Kidney glomerular epithelial cell (primary cell): Measurements from ENCODE around the gene ACOX3.
"Not testable (repeated sequence)": the region's sequence is repeated elsewhere in the genome, so short reads cannot be mapped to it uniquely, and the experiment has no call there.

Experiments
- DNase-seq: peaks from one replicate; lab custom pipeline; 2025; lab: John Stamatoyannopoulos, UW

The ACOX3 gene

GRCh38 chr4:8387194-8387593 lies 53.3 kb downstream of the ACOX3 start:
- DNase-seq = no peak

- DNase-seq = no peak
Measured at GRCh38 chr4:8386731-8387130, 53.8 kb downstream of the ACOX3 start.

DNA sequence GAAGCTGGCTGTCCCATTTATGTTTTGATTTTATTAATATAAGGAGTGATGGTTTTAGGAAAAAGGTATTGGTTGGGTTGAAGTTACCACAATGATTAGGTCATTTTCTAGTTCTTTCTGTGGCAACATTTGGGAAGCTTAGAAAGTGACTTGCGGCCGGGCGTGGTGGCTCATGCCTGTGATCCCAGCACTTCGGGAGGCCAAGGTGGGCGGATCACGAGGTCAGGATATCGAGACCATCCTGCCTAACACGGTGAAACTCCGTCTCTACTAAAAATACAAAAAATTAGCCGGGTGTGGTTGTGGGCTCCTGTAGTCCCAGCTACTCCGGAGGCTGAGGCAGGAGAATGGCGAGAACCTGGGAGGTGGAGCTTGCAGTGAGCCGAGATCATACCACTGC lies 54.4 kb downstream of the ACOX3 start:
- DNase-seq = not testable (repeated sequence)

GRCh38 chr4:8385611-8386010 lies 54.9 kb downstream of the ACOX3 start:
- DNase-seq = no peak

DNA sequence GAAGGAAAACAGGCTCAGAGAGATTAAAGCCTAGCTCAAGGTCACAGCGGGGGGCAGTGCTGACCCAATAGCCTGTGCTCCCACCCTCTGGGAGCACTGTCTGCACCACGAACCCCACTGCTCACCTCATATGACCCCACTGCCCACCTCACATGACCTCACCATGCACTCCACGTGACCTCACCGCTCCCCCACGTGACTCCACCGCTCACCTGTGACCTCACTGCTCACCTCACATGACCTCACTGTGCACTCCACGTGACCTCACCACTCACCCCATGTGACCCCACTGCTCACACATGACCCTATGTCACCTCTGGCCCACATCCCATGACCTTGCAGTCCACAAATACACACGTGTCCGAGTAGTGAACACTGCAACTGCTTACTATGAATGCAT lies 55.4 kb downstream of the ACOX3 start:
- no peak for DNase-seq

- DNase-seq = no peak
Measured at GRCh38 chr4:8384397-8385060, 56.0 kb downstream of the ACOX3 start.

DNA sequence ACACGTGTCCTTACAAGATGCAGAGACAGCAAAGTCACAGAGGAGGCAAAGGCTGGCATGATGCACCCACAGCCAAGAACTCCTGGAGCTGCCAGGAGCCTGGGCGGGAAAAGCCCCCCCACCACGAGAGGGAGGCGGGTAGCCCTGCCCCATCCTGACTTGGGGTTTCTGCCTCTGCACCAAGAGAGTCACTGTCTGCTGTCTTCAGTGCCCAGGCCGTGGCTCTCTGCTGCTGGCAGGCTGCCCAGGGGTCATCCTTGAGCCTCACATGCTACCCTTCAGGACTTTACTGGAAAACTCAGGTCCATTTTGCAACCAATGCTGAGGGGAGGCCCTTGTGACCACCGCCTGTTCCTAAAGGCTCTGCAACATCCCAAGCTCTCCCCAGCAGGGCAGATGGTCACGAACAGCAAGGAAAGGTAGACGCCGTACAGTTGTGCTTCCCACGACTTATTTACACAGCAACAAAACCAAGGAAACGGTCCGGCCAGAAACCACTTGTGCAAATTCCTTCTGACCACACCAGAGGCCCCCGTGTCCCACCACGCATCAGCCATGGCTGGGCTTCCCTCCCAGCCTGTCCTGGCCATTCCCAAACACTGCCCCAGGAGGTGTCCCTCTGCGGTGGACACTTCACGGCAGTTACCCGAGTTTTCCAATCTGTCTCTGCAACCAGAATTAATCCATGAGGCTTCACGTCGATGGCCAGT lies 56.9 kb downstream of the ACOX3 start:
- no peak for DNase-seq

- DNase-seq = no peak
Measured at GRCh38 chr4:8383016-8383415, 57.5 kb downstream of the ACOX3 start.

GRCh38 chr4:8381814-8382581 lies 58.5 kb downstream of the ACOX3 start:
- no peak for DNase-seq

DNA sequence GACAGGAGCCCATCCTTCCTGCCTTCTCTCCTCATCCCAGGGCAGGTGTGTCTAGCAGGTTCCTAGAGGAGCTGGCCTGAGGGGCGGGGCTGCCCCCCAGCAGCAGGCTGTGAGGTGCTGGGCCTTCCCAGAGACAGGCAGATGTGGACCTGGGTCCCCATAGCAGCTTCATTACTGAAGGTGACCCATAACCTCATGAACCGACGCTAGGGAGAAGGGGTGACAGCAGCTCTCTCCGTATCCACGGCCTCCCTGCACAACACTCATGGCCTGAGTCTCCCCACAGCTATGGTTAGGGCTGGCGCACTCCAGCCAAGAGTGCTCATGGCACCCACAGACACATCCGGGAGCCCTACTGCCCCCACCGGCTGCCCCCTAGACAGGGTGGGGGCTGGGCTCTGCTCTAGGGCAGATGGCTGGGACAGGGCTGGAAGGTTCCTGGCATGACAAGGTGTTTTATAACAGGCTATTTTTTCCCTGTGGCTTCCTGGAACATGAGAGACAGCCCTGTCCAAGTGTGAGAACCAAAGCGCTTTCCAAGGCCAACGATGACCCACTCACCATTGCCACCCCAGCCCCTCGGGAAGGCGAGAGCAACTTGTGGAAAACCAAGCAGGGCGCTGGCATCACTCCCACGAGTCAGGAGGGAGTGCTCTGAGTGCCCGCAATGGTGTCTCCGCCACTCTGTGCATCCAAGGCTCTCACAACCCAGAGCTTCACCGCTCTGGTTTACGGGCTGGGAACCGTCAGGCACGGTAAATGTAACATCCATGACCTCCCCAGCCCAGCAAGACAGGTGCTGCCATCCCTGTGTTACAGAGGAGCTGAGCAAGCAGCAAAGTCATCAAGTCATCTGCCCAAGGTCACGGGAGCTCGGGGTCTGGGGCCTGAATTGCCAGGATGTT lies 59.8 kb downstream of the ACOX3 start:
- DNase-seq = no peak

DNA sequence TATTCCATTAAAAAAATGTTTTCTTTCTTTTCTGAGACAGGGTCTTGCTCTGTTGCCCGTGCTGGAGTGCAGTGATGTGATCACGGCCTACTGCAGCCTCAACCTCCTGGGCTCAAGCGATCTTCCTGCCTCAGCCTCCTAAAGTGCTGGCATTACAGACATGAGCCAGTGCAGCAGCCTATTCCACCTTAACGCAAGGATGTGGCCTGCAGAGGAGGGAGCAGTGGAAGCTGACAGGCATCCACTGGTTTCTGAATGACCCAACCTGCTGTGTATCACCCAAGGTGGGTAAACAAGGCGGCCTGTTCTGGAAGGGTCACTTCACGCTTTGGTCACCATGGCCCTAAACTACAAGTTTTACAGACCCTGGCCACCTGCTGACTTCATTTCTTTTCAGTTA lies 60.8 kb downstream of the ACOX3 start:
- no peak for DNase-seq

DNA sequence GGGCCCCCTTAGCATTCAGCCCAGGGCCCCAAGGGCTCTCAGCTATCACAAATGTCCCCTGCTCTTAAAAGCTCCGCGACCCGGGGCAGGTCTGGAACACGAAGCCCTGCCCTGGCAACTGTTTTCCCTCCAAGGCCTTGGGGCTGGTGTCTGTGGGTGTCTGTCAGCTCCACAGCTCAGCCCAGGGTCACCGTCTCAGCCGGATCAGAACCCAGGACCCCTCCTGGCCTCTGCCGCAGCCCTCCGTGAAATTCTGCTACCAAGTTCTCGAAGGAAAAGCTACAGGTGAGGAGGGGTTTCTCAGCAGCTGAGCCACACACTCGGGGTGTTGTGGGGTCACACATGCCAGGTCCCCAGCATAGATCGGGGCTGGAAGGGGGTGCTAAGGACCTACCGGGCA lies 61.2 kb downstream of the ACOX3 start:
- no peak for DNase-seq

- DNase-seq = no peak
Measured at GRCh38 chr4:8378776-8379175, 61.7 kb downstream of the ACOX3 start.

DNA sequence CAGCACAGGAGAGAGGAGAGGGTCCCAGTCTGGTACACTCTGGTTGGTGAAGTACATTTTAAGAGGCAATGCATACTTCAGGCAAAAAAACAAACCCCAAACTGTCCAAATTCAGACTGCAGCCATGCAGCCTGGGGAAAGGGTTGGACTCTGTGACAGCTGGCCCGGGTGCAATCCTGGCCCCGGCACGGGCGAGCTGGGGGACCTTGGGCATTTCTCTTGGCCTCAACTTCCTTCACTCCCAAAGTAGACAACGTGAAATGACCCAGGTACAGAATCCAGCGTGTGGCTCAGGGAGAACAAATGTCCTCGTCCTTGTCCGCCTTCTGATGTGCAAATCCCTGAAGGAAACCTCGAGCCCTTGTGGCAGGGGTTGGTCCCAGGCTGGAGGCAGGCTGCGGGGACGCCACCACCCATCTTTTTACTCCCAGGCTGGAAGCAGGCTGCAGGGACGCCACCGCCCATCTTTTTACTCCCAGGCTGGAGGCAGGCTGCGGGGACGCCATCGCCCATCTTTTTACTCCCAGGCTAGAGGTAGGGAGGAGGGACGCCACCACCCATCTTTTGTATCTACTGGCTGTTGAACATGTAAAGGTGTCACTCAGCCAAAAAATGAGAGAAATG lies 62.3 kb downstream of the ACOX3 start:
- DNase-seq = no peak

DNA sequence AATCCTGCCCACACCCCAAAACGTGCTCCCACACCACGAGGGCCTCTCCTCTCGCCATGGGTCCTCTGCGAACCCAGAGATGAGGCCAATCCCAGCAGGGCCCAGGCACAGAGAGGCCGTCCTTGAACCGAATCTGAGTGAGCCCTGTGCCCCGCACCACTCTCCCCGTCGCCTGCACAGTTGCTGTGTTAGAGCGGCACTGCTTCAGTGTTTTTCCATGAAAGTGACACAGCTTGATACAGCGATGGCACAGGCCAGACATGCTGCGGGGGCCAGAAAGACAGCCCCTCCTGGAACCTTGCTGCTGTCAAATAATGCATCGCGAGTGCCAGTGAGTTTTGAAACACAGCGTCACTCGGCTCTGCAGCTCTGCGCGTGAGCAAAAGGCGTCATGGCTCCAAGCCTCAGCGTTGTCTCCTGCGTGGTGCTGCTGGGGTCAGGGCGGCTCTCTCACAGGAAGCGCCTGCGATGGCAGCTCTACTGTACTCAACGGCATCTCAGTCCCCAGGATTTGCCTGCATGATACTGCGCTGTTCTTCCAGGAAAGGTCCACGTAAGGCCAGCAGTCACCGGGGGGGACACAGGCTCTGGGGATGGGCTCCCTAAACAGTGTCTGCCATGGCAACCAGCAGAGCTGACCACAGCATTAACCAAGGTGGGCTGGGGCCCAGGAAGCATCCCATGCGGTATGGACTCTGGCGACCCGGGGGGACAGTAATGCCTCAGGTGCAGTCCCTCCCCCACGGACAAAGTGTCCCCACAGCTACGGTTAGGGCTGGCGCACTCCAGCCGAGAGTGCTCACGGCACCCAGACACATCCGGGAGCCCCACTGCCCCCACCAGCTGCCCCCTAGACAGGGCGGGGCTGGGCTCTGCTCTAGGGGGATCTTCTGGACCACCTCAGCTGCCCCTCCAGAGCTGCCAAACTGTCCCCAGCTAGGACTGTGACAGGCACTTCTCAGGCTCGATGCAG lies 63.1 kb downstream of the ACOX3 start:
- DNase-seq = no peak

DNA sequence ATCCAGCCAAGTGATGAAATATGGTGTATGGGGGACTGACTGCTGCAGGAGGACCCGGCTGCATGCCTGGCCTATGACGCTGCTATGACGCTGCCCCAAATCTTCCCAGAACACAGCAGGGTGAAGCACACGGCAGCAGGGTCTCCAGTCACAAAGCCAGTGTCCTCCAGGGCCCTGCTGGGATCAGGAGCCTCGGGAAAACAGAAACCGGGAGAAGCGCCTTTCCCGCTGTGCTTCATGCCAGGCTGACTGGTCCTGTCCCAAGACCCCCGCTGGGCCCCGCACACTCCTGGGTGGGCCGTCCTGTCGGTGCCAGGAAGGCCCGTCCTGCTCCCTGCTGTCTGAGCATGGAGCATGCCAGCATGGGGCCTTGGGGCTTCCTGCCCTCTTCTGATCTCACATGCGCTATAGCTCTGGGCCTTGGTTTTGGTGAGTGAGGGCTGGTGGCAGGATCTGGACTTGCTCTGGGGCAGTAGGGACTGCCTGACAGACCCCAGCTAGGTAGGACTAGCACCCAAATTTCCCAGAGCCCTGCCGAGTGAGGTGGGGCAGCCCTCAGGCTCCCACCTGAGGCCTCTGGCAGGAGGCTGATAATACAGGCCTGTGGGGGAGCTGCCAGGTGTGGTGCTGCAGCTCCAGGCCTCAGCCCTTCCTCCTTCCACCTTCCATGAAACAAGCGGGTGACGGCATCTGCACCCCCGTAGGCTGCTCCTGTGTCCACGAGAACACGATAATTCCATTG lies 64.0 kb downstream of the ACOX3 start:
- no peak for DNase-seq

GRCh38 chr4:8374851-8375649 lies 65.5 kb downstream of the ACOX3 start:
- DNase-seq = no peak

DNA sequence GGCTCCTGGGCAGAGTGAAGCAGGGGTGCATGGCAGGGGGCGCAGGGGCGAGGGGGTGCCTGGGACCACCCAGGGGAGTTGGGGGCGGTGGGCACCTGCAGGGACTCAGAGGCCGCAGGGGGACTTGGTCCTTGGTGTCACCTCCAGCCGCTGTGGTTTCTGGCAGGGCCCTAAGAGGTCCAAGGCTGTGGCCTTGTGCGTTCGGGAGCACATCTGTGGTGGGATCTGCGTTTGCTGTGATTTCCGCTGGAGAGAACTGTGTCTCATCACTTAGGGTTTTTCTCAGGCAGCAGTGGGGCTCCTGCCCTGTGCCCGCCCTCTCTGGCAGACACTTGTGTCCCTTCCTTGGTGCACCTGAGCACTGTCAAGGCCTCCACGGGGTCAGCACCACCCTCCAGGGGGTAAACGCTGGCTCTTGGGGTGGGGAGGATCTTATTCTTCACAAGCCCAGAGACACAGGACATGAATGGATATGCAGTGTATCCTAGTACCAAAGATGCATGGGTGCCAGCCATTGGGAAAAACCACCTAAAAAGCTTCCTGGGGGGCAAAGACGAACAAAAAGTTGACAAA lies 66.5 kb downstream of the ACOX3 start:
- no peak for DNase-seq
